Gastroesophageal sphincter (tissue), 3 donors: ENCODE results near the gene PPARGC1A.

Experiments used
- EP300 ChIP-seq: sonication (generic); formaldehyde crosslinking; IDR thresholded peaks from one replicate; pipeline ENCODE4 v1.6.1; 2017; ENCODE audit warnings: antibody characterized with exemption, mild to moderate bottlenecking
- TF ChIP-seq, protein P1 (sequence below), 4 experiments: fragments of 200-600 bp in 2 of 4; fragments of 450-650 bp in 2 of 4; sonication (generic) in 1 of 4; IDR thresholded peaks; one replicate each; pipeline ENCODE4 v1.5.1; 2017 to 2019; ENCODE audit warnings: antibody characterized with exemption in 4 of 4, mild to moderate bottlenecking in 2 of 4, moderate library complexity in 2 of 4

- TF ChIP-seq EP300: no peak
- TF ChIP-seq, protein P1, sequence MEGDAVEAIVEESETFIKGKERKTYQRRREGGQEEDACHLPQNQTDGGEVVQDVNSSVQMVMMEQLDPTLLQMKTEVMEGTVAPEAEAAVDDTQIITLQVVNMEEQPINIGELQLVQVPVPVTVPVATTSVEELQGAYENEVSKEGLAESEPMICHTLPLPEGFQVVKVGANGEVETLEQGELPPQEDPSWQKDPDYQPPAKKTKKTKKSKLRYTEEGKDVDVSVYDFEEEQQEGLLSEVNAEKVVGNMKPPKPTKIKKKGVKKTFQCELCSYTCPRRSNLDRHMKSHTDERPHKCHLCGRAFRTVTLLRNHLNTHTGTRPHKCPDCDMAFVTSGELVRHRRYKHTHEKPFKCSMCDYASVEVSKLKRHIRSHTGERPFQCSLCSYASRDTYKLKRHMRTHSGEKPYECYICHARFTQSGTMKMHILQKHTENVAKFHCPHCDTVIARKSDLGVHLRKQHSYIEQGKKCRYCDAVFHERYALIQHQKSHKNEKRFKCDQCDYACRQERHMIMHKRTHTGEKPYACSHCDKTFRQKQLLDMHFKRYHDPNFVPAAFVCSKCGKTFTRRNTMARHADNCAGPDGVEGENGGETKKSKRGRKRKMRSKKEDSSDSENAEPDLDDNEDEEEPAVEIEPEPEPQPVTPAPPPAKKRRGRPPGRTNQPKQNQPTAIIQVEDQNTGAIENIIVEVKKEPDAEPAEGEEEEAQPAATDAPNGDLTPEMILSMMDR (IDR thresholded peaks at IDR 0.05): no peak
Observed at GRCh38 chr4:23882976-23883531, 6.8 kb downstream of the PPARGC1A start.
